Measurements from ENCODE around the gene TEAD1. TPM values are rescaled to one million over a fixed set of nuclear protein-coding genes. Genes with fewer than 3 reads are reported as not detected.

TEAD1 gene
- total RNA-seq, 2 experiments from 2014 or later: 1.0 to 1.5 TPM

GRCh38 chr11:12949453-12949852 lies 275.2 kb downstream of the TEAD1 start:
- intact Hi-C loops (cut with micrococcal nuclease): no loop called here
- H3K27me3 Mint-ChIP-seq: peaks cover 19% of the 10 kb centered on the region
- H3K36me3 Mint-ChIP-seq: peaks cover 4% of the 10 kb centered on the region
- peaks cover 11% of the 10 kb centered on the region for H3K9me3 Mint-ChIP-seq
- no peak overlapping the region for H3K4me3 Mint-ChIP-seq
- DNase-seq: no peak
- H3K27ac Mint-ChIP-seq: no peak overlapping the region
- no peaks in the 10 kb centered on the region for H3K4me1 Mint-ChIP-seq (ENCODE audit: low read depth)
- ChIA-PET CTCF (no interaction called here), POLR2A (no interaction called here)

GRCh38 chr11:12950670-12951069 lies 276.4 kb downstream of the TEAD1 start:
- H3K36me3 Mint-ChIP-seq: peaks cover 4% of the 10 kb centered on the region
- peaks cover 15% of the 10 kb centered on the region for H3K27me3 Mint-ChIP-seq
- DNase-seq: no peak
- intact Hi-C loops (cut with micrococcal nuclease): no loop called here
- H3K4me1 Mint-ChIP-seq (ENCODE audit: low read depth): no peaks in the 10 kb centered on the region
- H3K9me3 Mint-ChIP-seq: peaks cover 11% of the 10 kb centered on the region
- H3K4me3 Mint-ChIP-seq: no peak overlapping the region
- CTCF ChIA-PET: no interaction called here
- POLR2A ChIA-PET: no interaction called here
- H3K27ac Mint-ChIP-seq: no peak overlapping the region

- Mint-ChIP-seq H3K9me3 (peaks cover 11% of the 10 kb centered on the region), H3K27ac (no peak overlapping the region), H3K36me3 (peaks cover 3% of the 10 kb centered on the region), H3K4me3 (no peak overlapping the region), H3K27me3 (peaks cover 14% of the 10 kb centered on the region), H3K4me1 (ENCODE audit: low read depth) (no peaks in the 10 kb centered on the region)
- ChIA-PET POLR2A (no interaction called here), CTCF (no interaction called here)
- DNase-seq: no peak
- intact Hi-C loops (cut with micrococcal nuclease): no loop called here
These were observed 277.2 kb downstream of the TEAD1 start for GRCh38 chr11:12951376-12951775.

- intact Hi-C loops (cut with micrococcal nuclease): no loop called here
- H3K36me3 Mint-ChIP-seq: peaks cover 2% of the 10 kb centered on the region
- peaks cover 10% of the 10 kb centered on the region for H3K9me3 Mint-ChIP-seq
- no peaks in the 10 kb centered on the region for H3K4me1 Mint-ChIP-seq (ENCODE audit: low read depth)
- peaks cover 12% of the 10 kb centered on the region for H3K27me3 Mint-ChIP-seq
- DNase-seq: no peak
- no peak overlapping the region for H3K4me3 Mint-ChIP-seq
- CTCF ChIA-PET: no interaction called here
- H3K27ac Mint-ChIP-seq: no peak overlapping the region
- POLR2A ChIA-PET: no interaction called here
These were observed 277.9 kb downstream of the TEAD1 start for GRCh38 chr11:12952094-12952493.

GRCh38 chr11:12958986-12959385 lies 284.8 kb downstream of the TEAD1 start:
- Mint-ChIP-seq H3K27me3 (peaks cover 17% of the 10 kb centered on the region), H3K36me3 (no peaks in the 10 kb centered on the region), H3K4me3 (no peak overlapping the region), H3K27ac (no peak overlapping the region), H3K9me3 (no peaks in the 10 kb centered on the region), H3K4me1 (ENCODE audit: low read depth) (no peaks in the 10 kb centered on the region)
- ChIA-PET POLR2A (no interaction called here), CTCF (no interaction called here)
- no peak for DNase-seq
- intact Hi-C loops (cut with micrococcal nuclease): no loop called here

- ChIA-PET CTCF (interaction anchor here (0.6 kb wide), 1 partner anchor 212 kb away, joined by 3 read pairs; no protein-coding TSS in a partner anchor), POLR2A (no interaction called here)
- Mint-ChIP-seq H3K27me3 (peaks cover 20% of the 10 kb centered on the region), H3K36me3 (no peaks in the 10 kb centered on the region), H3K27ac (no peak overlapping the region), H3K4me3 (no peak overlapping the region), H3K4me1 (ENCODE audit: low read depth) (no peaks in the 10 kb centered on the region), H3K9me3 (no peaks in the 10 kb centered on the region)
- no peak for DNase-seq
- intact Hi-C loops (cut with micrococcal nuclease): no loop called here
These were observed 287.4 kb downstream of the TEAD1 start for GRCh38 chr11:12961615-12962014.

GRCh38 chr11:12962306-12962705 lies 288.1 kb downstream of the TEAD1 start:
- Mint-ChIP-seq H3K36me3 (no peaks in the 10 kb centered on the region), H3K4me3 (no peak overlapping the region), H3K27ac (no peak overlapping the region), H3K9me3 (no peaks in the 10 kb centered on the region), H3K4me1 (ENCODE audit: low read depth) (no peaks in the 10 kb centered on the region), H3K27me3 (peaks cover 20% of the 10 kb centered on the region)
- ChIA-PET POLR2A (no interaction called here), CTCF (interaction anchor here (0.6 to 1.9 kb wide), 6 partner anchors 60 to 631 kb away, joined by 3 to 14 read pairs (median 4); no protein-coding TSS in a partner anchor)
- intact Hi-C loops (cut with micrococcal nuclease): no loop called here
- no peak for DNase-seq

GRCh38 chr11:12963051-12963450 lies 288.8 kb downstream of the TEAD1 start:
- H3K4me3 Mint-ChIP-seq: no peak overlapping the region
- no peak for DNase-seq
- no peaks in the 10 kb centered on the region for H3K9me3 Mint-ChIP-seq
- ChIA-PET POLR2A (no interaction called here), CTCF (interaction anchor here (0.8 to 2.1 kb wide), 10 partner anchors 15 to 422 kb away, joined by 3 to 14 read pairs (median 5); no protein-coding TSS in a partner anchor)
- H3K36me3 Mint-ChIP-seq: no peaks in the 10 kb centered on the region
- peaks cover 20% of the 10 kb centered on the region for H3K27me3 Mint-ChIP-seq
- no peak overlapping the region for H3K27ac Mint-ChIP-seq
- intact Hi-C loops (cut with micrococcal nuclease): no loop called here
- H3K4me1 Mint-ChIP-seq (ENCODE audit: low read depth): no peaks in the 10 kb centered on the region

- no peaks in the 10 kb centered on the region for H3K4me1 Mint-ChIP-seq (ENCODE audit: low read depth)
- POLR2A ChIA-PET: no interaction called here
- CTCF ChIA-PET: interaction anchor here (0.6 to 3.1 kb wide), 24 partner anchors 10 to 501 kb away, joined by 3 to 23 read pairs (median 4); no protein-coding TSS in a partner anchor
- intact Hi-C loops (cut with micrococcal nuclease): loop anchor here (1.0 to 2.0 kb wide), 4 partner anchors 219 to 503 kb away; no protein-coding TSS in a partner anchor
- H3K9me3 Mint-ChIP-seq: no peaks in the 10 kb centered on the region
- H3K27me3 Mint-ChIP-seq: peaks cover 20% of the 10 kb centered on the region
- no peaks in the 10 kb centered on the region for H3K36me3 Mint-ChIP-seq
- peak; percentile 73 for DNase-seq
- H3K4me3 Mint-ChIP-seq: no peak overlapping the region
- H3K27ac Mint-ChIP-seq: no peak overlapping the region
These were observed 289.7 kb downstream of the TEAD1 start for GRCh38 chr11:12963792-12964536.

- Mint-ChIP-seq H3K27ac (no peak overlapping the region), H3K4me1 (ENCODE audit: low read depth) (no peaks in the 10 kb centered on the region), H3K36me3 (no peaks in the 10 kb centered on the region), H3K27me3 (peaks cover 20% of the 10 kb centered on the region), H3K9me3 (no peaks in the 10 kb centered on the region), H3K4me3 (no peak overlapping the region)
- ChIA-PET POLR2A (no interaction called here), CTCF (interaction anchor here (0.6 to 3.1 kb wide), 16 partner anchors 9 to 522 kb away, joined by 3 to 23 read pairs (median 4); no protein-coding TSS in a partner anchor)
- intact Hi-C loops (cut with micrococcal nuclease): loop anchor here (1.0 to 2.0 kb wide), 4 partner anchors 219 to 502 kb away; no protein-coding TSS in a partner anchor
- DNase-seq: no peak
These were observed 290.4 kb downstream of the TEAD1 start for GRCh38 chr11:12964650-12965049.

GRCh38 chr11:12966002-12966401 lies 291.8 kb downstream of the TEAD1 start:
- CTCF ChIA-PET: interaction anchor here (0.6 to 3.1 kb wide), 5 partner anchors 10 to 378 kb away, joined by 3 to 23 read pairs (median 3); no protein-coding TSS in a partner anchor
- no peaks in the 10 kb centered on the region for H3K9me3 Mint-ChIP-seq

GRCh38 chr11:12968101-12968500 lies 293.9 kb downstream of the TEAD1 start:
- no peak for DNase-seq
- no peaks in the 10 kb centered on the region for H3K9me3 Mint-ChIP-seq
- no peak overlapping the region for H3K4me3 Mint-ChIP-seq
- H3K4me1 Mint-ChIP-seq (ENCODE audit: low read depth): no peaks in the 10 kb centered on the region
- ChIA-PET POLR2A (no interaction called here), CTCF (interaction anchor here (1.6 kb wide), 1 partner anchor 270 kb away, joined by 4 read pairs; no protein-coding TSS in a partner anchor)
- H3K27me3 Mint-ChIP-seq: peaks cover 5% of the 10 kb centered on the region
- intact Hi-C loops (cut with micrococcal nuclease): no loop called here
- H3K36me3 Mint-ChIP-seq: no peaks in the 10 kb centered on the region
- no peak overlapping the region for H3K27ac Mint-ChIP-seq

More at GRCh38 chr11:12966002-12966401, 291.8 kb downstream of the TEAD1 start:
- intact Hi-C loops (cut with micrococcal nuclease): no loop called here
- POLR2A ChIA-PET: no interaction called here
- no peaks in the 10 kb centered on the region for H3K4me1 Mint-ChIP-seq (ENCODE audit: low read depth)
- DNase-seq: no peak
- no peak overlapping the region for H3K27ac Mint-ChIP-seq
- H3K27me3 Mint-ChIP-seq: peaks cover 20% of the 10 kb centered on the region
- H3K36me3 Mint-ChIP-seq: no peaks in the 10 kb centered on the region
- no peak overlapping the region for H3K4me3 Mint-ChIP-seq

- Mint-ChIP-seq H3K9me3 (no peaks in the 10 kb centered on the region), H3K4me3 (no peak overlapping the region), H3K36me3 (no peaks in the 10 kb centered on the region), H3K4me1 (ENCODE audit: low read depth) (no peaks in the 10 kb centered on the region), H3K27ac (no peak overlapping the region), H3K27me3 (peaks cover 3% of the 10 kb centered on the region)
- ChIA-PET CTCF (interaction anchor here (1.4 kb wide), 1 partner anchor 366 kb away, joined by 3 read pairs; no protein-coding TSS in a partner anchor), POLR2A (no interaction called here)
- DNase-seq: no peak
- intact Hi-C loops (cut with micrococcal nuclease): no loop called here
These were observed 294.6 kb downstream of the TEAD1 start for GRCh38 chr11:12968826-12969225.
